ENCODE measurements around the gene JAG1. TPM values are rescaled to one million over a fixed set of nuclear protein-coding genes. Genes with fewer than 3 reads are reported as not detected.

JAG1 gene
- total RNA-seq, 2 donors from 2014 or later: 0.98 TPM; not detected in 1

GRCh38 chr20:10680571-10680970 lies 6.8 kb upstream of the JAG1 start:
- no peaks in the 10 kb centered on the region for H3K36me3 Mint-ChIP-seq (ENCODE audit: low read depth)
- H3K27me3 Mint-ChIP-seq: peaks cover 22% of the 10 kb centered on the region
- no peaks in the 10 kb centered on the region for H3K9me3 Mint-ChIP-seq

GRCh38 chr20:10679269-10679668 lies 5.5 kb upstream of the JAG1 start:
- Mint-ChIP-seq H3K27me3 (peaks cover 29% of the 10 kb centered on the region), H3K36me3 (ENCODE audit: low read depth) (no peaks in the 10 kb centered on the region), H3K27ac (no peak overlapping the region), H3K9me3 (no peaks in the 10 kb centered on the region), H3K4me1 (no peaks in the 10 kb centered on the region), H3K4me3 (no peak overlapping the region)
- no peak for ATAC-seq (replicated peaks)

More at GRCh38 chr20:10680571-10680970, 6.8 kb upstream of the JAG1 start:
- Mint-ChIP-seq H3K4me3 (no peak overlapping the region), H3K4me1 (no peaks in the 10 kb centered on the region), H3K27ac (no peak overlapping the region)
- ATAC-seq (replicated peaks): no peak

GRCh38 chr20:10676518-10676917 lies 2.7 kb upstream of the JAG1 start:
- no peak for ATAC-seq (replicated peaks)
- no peak overlapping the region for H3K4me3 Mint-ChIP-seq
- H3K4me1 Mint-ChIP-seq: no peaks in the 10 kb centered on the region
- H3K9me3 Mint-ChIP-seq: no peaks in the 10 kb centered on the region
- H3K27ac Mint-ChIP-seq: no peak overlapping the region
- H3K36me3 Mint-ChIP-seq (ENCODE audit: low read depth): peaks cover 5% of the 10 kb centered on the region
- peaks cover 30% of the 10 kb centered on the region for H3K27me3 Mint-ChIP-seq

GRCh38 chr20:10675450-10675848 lies 1.6 kb upstream of the JAG1 start:
- no peak overlapping the region for H3K27ac Mint-ChIP-seq
- no peak for ATAC-seq (replicated peaks)
- H3K9me3 Mint-ChIP-seq: no peaks in the 10 kb centered on the region
- peaks cover 5% of the 10 kb centered on the region for H3K4me1 Mint-ChIP-seq
- H3K36me3 Mint-ChIP-seq (ENCODE audit: low read depth): peaks cover 5% of the 10 kb centered on the region
- peak overlapping the region; percentile 69 for H3K4me3 Mint-ChIP-seq
- H3K27me3 Mint-ChIP-seq: peaks cover 40% of the 10 kb centered on the region

GRCh38 chr20:10674684-10675449 lies 1.1 kb upstream of the JAG1 start:
- H3K4me3 Mint-ChIP-seq: peak overlapping the region; percentile 69
- peaks cover 5% of the 10 kb centered on the region for H3K36me3 Mint-ChIP-seq (ENCODE audit: low read depth)
- no peak overlapping the region for H3K27ac Mint-ChIP-seq
- H3K4me1 Mint-ChIP-seq: peaks cover 5% of the 10 kb centered on the region
- no peaks in the 10 kb centered on the region for H3K9me3 Mint-ChIP-seq
- peaks cover 46% of the 10 kb centered on the region for H3K27me3 Mint-ChIP-seq
- peak; percentile 37 for ATAC-seq (replicated peaks)

GRCh38 chr20:10673176-10673841 lies 490 bp downstream of the JAG1 start:
- peaks cover 5% of the 10 kb centered on the region for H3K4me1 Mint-ChIP-seq
- peak overlapping the region; percentile 88 for H3K4me3 Mint-ChIP-seq
- peak; percentile 5 for ATAC-seq (replicated peaks)
- H3K36me3 Mint-ChIP-seq (ENCODE audit: low read depth): peaks cover 5% of the 10 kb centered on the region
- no peaks in the 10 kb centered on the region for H3K9me3 Mint-ChIP-seq
- peak overlapping the region; percentile 50 for H3K27ac Mint-ChIP-seq
- H3K27me3 Mint-ChIP-seq: peaks cover 49% of the 10 kb centered on the region

GRCh38 chr20:10672624-10673127 lies 1.1 kb downstream of the JAG1 start:
- H3K4me1 Mint-ChIP-seq: peaks cover 5% of the 10 kb centered on the region
- peaks cover 45% of the 10 kb centered on the region for H3K27me3 Mint-ChIP-seq
- no peaks in the 10 kb centered on the region for H3K9me3 Mint-ChIP-seq
- ATAC-seq (replicated peaks): no peak
- peak overlapping the region; percentile 88 for H3K4me3 Mint-ChIP-seq
- peaks cover 5% of the 10 kb centered on the region for H3K36me3 Mint-ChIP-seq (ENCODE audit: low read depth)
- peak overlapping the region; percentile 50 for H3K27ac Mint-ChIP-seq

GRCh38 chr20:10671919-10672623 lies 1.7 kb downstream of the JAG1 start:
- Mint-ChIP-seq H3K36me3 (ENCODE audit: low read depth) (peaks cover 5% of the 10 kb centered on the region), H3K27ac (no peak overlapping the region), H3K27me3 (peaks cover 46% of the 10 kb centered on the region), H3K4me1 (peaks cover 5% of the 10 kb centered on the region), H3K4me3 (peak overlapping the region; percentile 88), H3K9me3 (no peaks in the 10 kb centered on the region)
- ATAC-seq (replicated peaks): no peak

- Mint-ChIP-seq H3K4me1 (peaks cover 5% of the 10 kb centered on the region), H3K9me3 (no peaks in the 10 kb centered on the region), H3K4me3 (peak overlapping the region; percentile 88), H3K27me3 (peaks cover 40% of the 10 kb centered on the region), H3K27ac (no peak overlapping the region), H3K36me3 (ENCODE audit: low read depth) (peaks cover 5% of the 10 kb centered on the region)
- peak; percentile 20 for ATAC-seq (replicated peaks)
Measured at GRCh38 chr20:10671221-10671918, 2.4 kb downstream of the JAG1 start.

- Mint-ChIP-seq H3K27ac (no peak overlapping the region), H3K27me3 (peaks cover 42% of the 10 kb centered on the region), H3K4me1 (peaks cover 5% of the 10 kb centered on the region), H3K36me3 (ENCODE audit: low read depth) (peaks cover 5% of the 10 kb centered on the region), H3K4me3 (peak overlapping the region; percentile 88), H3K9me3 (no peaks in the 10 kb centered on the region)
- peak; percentile 6 for ATAC-seq (replicated peaks)
Measured at GRCh38 chr20:10670501-10671220, 3.1 kb downstream of the JAG1 start.

- no peak overlapping the region for H3K27ac Mint-ChIP-seq
- no peak for ATAC-seq (replicated peaks)
- H3K4me1 Mint-ChIP-seq: peaks cover 5% of the 10 kb centered on the region
- peak overlapping the region; percentile 88 for H3K4me3 Mint-ChIP-seq
- H3K27me3 Mint-ChIP-seq: peaks cover 35% of the 10 kb centered on the region
- peaks cover 5% of the 10 kb centered on the region for H3K36me3 Mint-ChIP-seq (ENCODE audit: low read depth)
- H3K9me3 Mint-ChIP-seq: no peaks in the 10 kb centered on the region
Measured at GRCh38 chr20:10669843-10670446, 3.9 kb downstream of the JAG1 start.

GRCh38 chr20:10668677-10669368 lies 5.0 kb downstream of the JAG1 start:
- ATAC-seq (replicated peaks): no peak
- Mint-ChIP-seq H3K9me3 (no peaks in the 10 kb centered on the region), H3K27me3 (peaks cover 39% of the 10 kb centered on the region), H3K4me1 (peaks cover 5% of the 10 kb centered on the region), H3K27ac (no peak overlapping the region), H3K36me3 (ENCODE audit: low read depth) (peaks cover 3% of the 10 kb centered on the region), H3K4me3 (no peak overlapping the region)

Measured in activated T-helper 17 cell treated with anti-CD3 and anti-CD28 coated beads, Interleukin-2, amount 50 U/mL, for 72 hours (primary cell).